ENCODE data around the gene MOK. TPM values are rescaled to one million over a fixed set of nuclear protein-coding genes. Genes with fewer than 3 reads are reported as not detected.

The MOK gene
- total RNA-seq, 2 donors from 2014 or later = 60.3 to 102 TPM

DNA sequence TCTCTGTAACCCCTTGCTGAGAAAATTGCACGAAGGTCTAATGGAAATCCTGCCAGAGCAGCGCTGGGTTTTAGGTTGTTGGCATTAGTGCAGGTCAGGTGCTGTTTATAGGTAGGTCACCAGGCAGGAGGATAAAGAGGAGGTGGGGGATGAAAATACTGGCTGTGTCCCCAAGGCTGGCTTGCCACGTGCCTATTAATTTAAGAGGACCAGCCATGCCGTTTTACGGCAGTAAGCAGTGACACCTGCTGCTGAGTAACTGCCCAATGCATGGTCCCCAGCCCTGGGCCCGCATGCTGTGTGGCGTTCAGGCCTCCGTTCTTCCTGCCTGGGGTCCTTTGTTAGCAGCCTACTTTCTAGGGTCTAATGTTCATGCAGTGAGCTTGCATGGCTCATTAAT, 98.0 kb downstream of the MOK start:
- no peak overlapping the region for H3K9ac ChIP-seq (ENCODE audit: extremely low read depth, low read length, poor library complexity, severe bottlenecking)
- no peak for DNase-seq
- Mint-ChIP-seq H3K36me3 (ENCODE audit: low read depth) (peaks cover 40% of the 10 kb centered on the region), H3K27ac (no peak overlapping the region), H3K4me1 (peaks cover 2% of the 10 kb centered on the region), H3K27me3 (ENCODE audit: insufficient read depth) (no peaks in the 10 kb centered on the region), H3K4me3 (no peak overlapping the region), H3K9me3 (no peaks in the 10 kb centered on the region)
- no peaks in the 10 kb centered on the region for H3K9me3 ChIP-seq (ENCODE audit: control insufficient read depth, low read length)
- H3K27me3 ChIP-seq (ENCODE audit: control insufficient read depth, insufficient read depth, low read length, poor library complexity, severe bottlenecking) = no peaks in the 10 kb centered on the region
- H3K4me1 ChIP-seq (ENCODE audit: control insufficient read depth, insufficient read depth, low read length) = no peaks in the 10 kb centered on the region
- H3K27ac ChIP-seq (ENCODE audit: low read depth, low read length) = no peak overlapping the region
- WGBS, 2 experiments (ENCODE audit: insufficient coverage in 1 of 2, insufficient read length in 1 of 2) = 81 to 89% methylated on average over 8 of the region's 8 CpGs
- no peak overlapping the region for H3K4me3 ChIP-seq (ENCODE audit: low read length)
- peaks cover 52% of the 10 kb centered on the region for H3K36me3 ChIP-seq (ENCODE audit: control insufficient read depth, insufficient read depth, low read length)
- TF ChIP-seq, protein P1, sequence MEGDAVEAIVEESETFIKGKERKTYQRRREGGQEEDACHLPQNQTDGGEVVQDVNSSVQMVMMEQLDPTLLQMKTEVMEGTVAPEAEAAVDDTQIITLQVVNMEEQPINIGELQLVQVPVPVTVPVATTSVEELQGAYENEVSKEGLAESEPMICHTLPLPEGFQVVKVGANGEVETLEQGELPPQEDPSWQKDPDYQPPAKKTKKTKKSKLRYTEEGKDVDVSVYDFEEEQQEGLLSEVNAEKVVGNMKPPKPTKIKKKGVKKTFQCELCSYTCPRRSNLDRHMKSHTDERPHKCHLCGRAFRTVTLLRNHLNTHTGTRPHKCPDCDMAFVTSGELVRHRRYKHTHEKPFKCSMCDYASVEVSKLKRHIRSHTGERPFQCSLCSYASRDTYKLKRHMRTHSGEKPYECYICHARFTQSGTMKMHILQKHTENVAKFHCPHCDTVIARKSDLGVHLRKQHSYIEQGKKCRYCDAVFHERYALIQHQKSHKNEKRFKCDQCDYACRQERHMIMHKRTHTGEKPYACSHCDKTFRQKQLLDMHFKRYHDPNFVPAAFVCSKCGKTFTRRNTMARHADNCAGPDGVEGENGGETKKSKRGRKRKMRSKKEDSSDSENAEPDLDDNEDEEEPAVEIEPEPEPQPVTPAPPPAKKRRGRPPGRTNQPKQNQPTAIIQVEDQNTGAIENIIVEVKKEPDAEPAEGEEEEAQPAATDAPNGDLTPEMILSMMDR (conservative IDR thresholded peaks at IDR 0.05) = no peak

DNA sequence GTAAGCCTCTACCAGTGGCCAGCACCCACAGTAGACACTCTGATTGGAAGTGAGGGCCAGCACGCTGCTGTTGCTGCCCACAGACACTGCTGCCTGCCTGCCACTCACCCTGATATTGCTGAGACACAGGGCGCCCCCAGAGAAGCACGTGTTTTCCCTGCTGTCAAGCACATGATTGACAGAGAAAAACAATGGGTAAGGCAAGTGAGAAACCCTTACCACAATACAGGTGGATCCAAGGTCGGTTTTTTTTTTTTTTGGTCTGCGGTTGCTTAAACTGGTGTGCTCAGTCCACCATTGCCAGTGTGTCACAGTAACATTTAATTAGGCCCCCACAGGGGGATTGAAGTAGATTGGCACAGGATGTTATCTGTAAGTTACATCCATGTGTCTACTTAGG, 99.4 kb downstream of the MOK start:
- H3K27ac Mint-ChIP-seq = no peak overlapping the region
- Histone ChIP-seq H3K9ac (ENCODE audit: extremely low read depth, low read length, poor library complexity, severe bottlenecking) (no peak overlapping the region), H3K4me3 (ENCODE audit: low read length) (no peak overlapping the region), H3K9me3 (ENCODE audit: control insufficient read depth, low read length) (no peaks in the 10 kb centered on the region), H3K36me3 (ENCODE audit: control insufficient read depth, insufficient read depth, low read length) (peaks cover 48% of the 10 kb centered on the region), H3K27me3 (ENCODE audit: control insufficient read depth, insufficient read depth, low read length, poor library complexity, severe bottlenecking) (no peaks in the 10 kb centered on the region), H3K4me1 (ENCODE audit: control insufficient read depth, insufficient read depth, low read length) (no peaks in the 10 kb centered on the region), H3K27ac (ENCODE audit: low read depth, low read length) (no peak overlapping the region)
- H3K36me3 Mint-ChIP-seq (ENCODE audit: low read depth) = peaks cover 36% of the 10 kb centered on the region
- DNase-seq = no peak
- no peaks in the 10 kb centered on the region for H3K9me3 Mint-ChIP-seq
- no peaks in the 10 kb centered on the region for H3K27me3 Mint-ChIP-seq (ENCODE audit: insufficient read depth)
- WGBS, 2 experiments (ENCODE audit: insufficient coverage in 1 of 2, insufficient read length in 1 of 2) = 87 to 97% methylated on average over 3 to 5 of the region's 5 CpGs
- no peak overlapping the region for H3K4me3 Mint-ChIP-seq
- TF ChIP-seq, protein P1 (conservative IDR thresholded peaks at IDR 0.05) = no peak
- H3K4me1 Mint-ChIP-seq = peaks cover 2% of the 10 kb centered on the region

DNA sequence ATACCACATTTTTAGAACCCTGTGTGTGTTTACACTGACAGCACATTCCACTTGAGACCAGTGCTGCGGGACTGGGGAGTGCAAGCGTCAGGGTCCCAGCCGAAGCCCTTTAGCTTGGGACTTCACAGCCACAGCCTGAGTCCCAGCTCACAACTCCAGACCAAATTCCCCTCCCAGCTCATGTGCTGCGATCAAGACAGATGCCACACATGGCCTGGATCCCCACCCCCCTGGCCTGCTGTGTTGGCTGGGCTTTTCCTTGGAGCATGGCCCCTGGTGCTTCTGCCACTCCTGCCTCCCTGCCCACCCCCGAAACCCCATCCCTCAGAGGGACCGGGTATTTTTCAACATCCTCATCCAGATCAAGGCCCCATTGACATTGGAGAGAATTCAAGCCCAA, 101.6 kb downstream of the MOK start:
- Mint-ChIP-seq H3K4me1 (no peaks in the 10 kb centered on the region), H3K27me3 (ENCODE audit: insufficient read depth) (no peaks in the 10 kb centered on the region), H3K4me3 (no peak overlapping the region), H3K36me3 (ENCODE audit: low read depth) (peaks cover 42% of the 10 kb centered on the region), H3K27ac (no peak overlapping the region), H3K9me3 (no peaks in the 10 kb centered on the region)
- Histone ChIP-seq H3K27ac (ENCODE audit: low read depth, low read length) (no peak overlapping the region), H3K36me3 (ENCODE audit: control insufficient read depth, insufficient read depth, low read length) (peaks cover 46% of the 10 kb centered on the region), H3K4me3 (ENCODE audit: low read length) (no peak overlapping the region), H3K27me3 (ENCODE audit: control insufficient read depth, insufficient read depth, low read length, poor library complexity, severe bottlenecking) (no peaks in the 10 kb centered on the region), H3K9me3 (ENCODE audit: control insufficient read depth, low read length) (no peaks in the 10 kb centered on the region), H3K9ac (ENCODE audit: extremely low read depth, low read length, poor library complexity, severe bottlenecking) (no peak overlapping the region), H3K4me1 (ENCODE audit: control insufficient read depth, insufficient read depth, low read length) (no peaks in the 10 kb centered on the region)
- DNase-seq = no peak
- TF ChIP-seq, protein P1 (conservative IDR thresholded peaks at IDR 0.05) = no peak
- 89 to 96% methylated on average over 3 to 6 of the region's 6 CpGs for WGBS, 2 experiments (ENCODE audit: insufficient coverage in 1 of 2, insufficient read length in 1 of 2)

Data from endodermal cell (in vitro differentiated cells).